NCI-H69 (cell line): ENCODE measurements around the gene TLR3.
"Not testable (repeated sequence)": the region's sequence is repeated elsewhere in the genome, so short reads cannot be mapped to it uniquely, and the experiment has no call there.

ENCODE experiments used
- DNase-seq: peaks from one replicate; lab custom pipeline; 2025; lab: John Stamatoyannopoulos, UW

Gene TLR3

DNA sequence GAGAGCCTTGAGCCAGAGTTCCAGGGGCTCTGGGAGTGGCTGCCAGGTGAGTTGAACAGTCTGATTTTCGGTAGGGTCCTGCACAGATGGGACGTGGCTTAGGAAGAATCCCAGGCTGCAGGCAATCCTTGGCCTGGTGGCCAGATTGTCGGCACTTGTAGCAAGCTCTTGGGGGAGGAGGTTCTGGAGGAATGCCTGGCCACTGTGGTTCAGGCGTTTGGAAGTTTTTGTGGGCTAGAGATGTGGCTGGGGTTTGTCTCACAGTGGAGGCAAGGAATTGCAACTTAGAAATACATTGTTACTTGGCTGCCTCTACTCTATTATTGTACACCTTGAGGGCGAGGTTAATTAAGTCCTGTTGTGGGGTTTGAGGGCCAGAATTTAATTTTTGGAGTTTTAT, 21.5 kb upstream of the TLR3 start:
- not testable (repeated sequence) for DNase-seq

- not testable (repeated sequence) for DNase-seq
Measured at GRCh38 chr4:186050135-186050534, 18.8 kb upstream of the TLR3 start.

- no peak for DNase-seq
Measured at GRCh38 chr4:186051096-186051495, 17.9 kb upstream of the TLR3 start.

- no peak for DNase-seq
Measured at GRCh38 chr4:186058253-186058979, 10.5 kb upstream of the TLR3 start.

GRCh38 chr4:186058980-186059316, 10.0 kb upstream of the TLR3 start:
- no peak for DNase-seq

- no peak for DNase-seq
Measured at GRCh38 chr4:186061921-186062320, 7.0 kb upstream of the TLR3 start.

GRCh38 chr4:186067757-186068385, 1.1 kb upstream of the TLR3 start:
- no peak for DNase-seq

GRCh38 chr4:186069729-186070128, 773 bp downstream of the TLR3 start:
- DNase-seq, result no peak

GRCh38 chr4:186072516-186072915, 3.6 kb downstream of the TLR3 start:
- no peak for DNase-seq

DNA sequence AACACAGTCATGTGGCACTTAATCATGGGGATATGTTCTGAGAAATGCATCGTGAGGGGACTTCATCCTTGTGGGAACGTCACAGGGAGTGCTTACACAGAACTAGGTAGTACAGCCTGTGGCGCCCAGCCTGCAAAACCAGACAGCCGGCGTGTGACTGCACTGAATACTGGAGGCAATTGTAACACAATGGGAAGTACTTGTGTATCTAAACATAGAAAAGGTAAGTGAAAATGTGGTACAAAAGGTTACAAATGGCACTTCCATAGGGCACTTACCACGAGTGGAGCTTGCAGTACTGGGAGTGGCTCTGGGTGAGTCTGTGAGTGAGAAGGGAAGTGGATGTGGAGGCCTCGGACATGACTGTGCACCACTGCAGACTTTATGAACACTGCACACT, 5.2 kb downstream of the TLR3 start:
- DNase-seq, result no peak

- no peak for DNase-seq
Measured at GRCh38 chr4:186078981-186079638, 10.2 kb downstream of the TLR3 start.

- no peak for DNase-seq
Measured at GRCh38 chr4:186079694-186080093, 10.7 kb downstream of the TLR3 start.

- DNase-seq, result no peak
Measured at GRCh38 chr4:186081202-186081807, 12.3 kb downstream of the TLR3 start.

GRCh38 chr4:186082221-186082620, 13.3 kb downstream of the TLR3 start:
- no peak for DNase-seq

DNA sequence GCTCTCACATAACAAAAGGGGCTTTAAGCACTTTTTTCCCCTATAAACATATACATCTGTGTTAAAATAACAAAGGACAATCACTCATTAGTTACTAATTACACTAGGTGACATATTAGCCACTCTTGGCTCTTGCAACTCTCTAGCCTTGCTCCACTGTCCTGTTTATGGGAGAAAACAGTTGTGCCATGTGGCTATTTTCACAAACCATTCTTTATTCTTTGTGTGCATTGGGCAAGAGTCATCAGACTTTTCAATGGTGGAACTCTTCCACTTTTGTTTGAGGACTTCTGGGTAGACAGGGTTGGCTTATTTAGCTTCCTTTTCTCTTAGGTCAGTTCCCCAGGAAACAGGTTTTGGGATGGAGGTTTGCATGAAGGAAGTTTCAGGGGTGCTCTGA, 19.6 kb downstream of the TLR3 start:
- DNase-seq, result no peak

DNA sequence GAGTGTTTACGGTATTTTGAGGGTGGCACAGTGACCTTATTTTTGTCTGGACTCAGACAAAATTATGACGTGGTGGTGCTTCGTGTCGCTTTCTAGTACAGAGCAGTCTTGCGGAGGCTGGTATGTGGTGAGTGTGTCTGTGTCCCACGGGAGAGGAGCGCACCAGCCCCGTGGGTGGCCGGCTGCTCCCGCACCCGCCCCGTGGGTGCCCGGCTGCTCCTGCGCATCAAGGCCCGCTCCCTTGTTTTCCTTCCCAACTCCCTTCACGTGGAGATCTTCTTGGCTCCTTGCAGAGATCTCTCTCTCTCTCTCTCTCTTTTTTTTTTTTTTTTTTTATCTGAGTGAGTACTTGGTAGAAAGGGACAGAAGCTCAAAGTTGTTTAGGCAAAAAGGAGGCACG, 23.3 kb downstream of the TLR3 start:
- DNase-seq, result no peak

GRCh38 chr4:186095406-186095805, 26.4 kb downstream of the TLR3 start:
- DNase-seq, result no peak

DNA sequence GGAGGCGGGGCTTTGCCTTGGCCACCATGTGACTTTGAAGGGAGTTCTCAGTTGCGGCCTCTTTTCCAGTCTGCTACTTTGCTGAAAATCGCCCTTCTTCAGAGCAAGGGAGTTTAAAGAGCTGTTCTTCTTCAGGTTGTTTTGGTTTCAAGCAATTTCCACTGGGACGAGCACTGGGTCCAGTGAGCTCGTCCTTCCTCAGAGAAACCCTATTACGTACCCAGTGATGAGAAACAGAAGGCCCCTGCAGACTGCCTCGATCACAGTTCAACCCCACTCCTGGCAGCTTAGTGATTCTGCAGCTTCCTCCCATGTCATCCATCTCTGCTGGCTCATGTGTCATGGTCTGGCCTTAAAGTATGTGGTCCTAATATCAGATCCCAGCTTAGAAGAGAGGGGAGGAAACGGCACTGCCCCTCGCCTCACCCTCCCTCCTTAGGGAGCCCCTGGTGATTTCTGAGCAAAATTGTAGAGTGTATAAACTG, 27.8 kb downstream of the TLR3 start:
- no peak for DNase-seq

- no peak for DNase-seq
Measured at GRCh38 chr4:186097386-186097785, 28.4 kb downstream of the TLR3 start.

- no peak for DNase-seq
Measured at GRCh38 chr4:186102931-186103330, 34.0 kb downstream of the TLR3 start.

DNA sequence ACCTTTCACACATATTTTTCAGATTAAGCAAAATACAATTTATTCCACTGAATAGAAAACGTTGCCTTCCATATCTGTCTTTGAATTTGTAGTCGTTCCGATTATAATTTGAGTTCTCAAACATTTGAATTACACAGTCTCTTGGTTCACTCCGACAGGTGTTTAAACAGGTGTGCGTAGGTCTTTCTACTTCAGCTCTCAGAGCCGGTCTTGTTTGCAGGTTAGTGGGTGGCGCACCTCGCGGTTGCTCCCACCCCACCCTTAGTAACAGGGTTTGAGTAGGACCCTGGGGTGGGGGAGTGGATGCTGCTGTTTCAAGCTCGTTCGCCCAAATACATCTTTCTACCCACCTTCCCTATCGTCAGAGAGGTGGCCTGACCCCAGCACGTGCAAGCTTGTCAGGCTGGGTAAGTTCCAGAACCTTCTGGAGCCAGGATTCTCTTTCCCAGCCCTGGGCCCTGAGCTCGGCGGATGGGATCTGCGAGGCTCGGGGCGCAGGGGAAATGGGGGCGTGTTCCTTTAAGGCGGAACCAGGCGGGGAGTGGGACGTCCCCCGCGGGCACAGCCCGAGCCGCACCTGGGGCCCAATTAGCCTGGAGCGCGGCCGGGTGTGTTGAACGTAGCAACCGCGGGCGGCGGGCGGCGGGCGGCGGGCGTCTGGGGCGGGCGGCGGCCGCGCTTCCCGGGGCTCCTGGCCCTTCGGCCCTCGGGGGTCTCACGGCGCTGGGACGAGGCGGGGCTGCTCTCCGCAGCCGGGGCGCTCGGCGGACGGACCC, 35.3 kb downstream of the TLR3 start, which contains the start of gene FAM149A:
Gene FAM149A, plus strand, starts transcription at position 591 of the 776 bp plus-strand sequence.
- no peak for DNase-seq
